Neural cell (in vitro differentiated cells): ENCODE measurements around the gene TMEM123. TPM values are rescaled to one million over a fixed set of nuclear protein-coding genes. Genes with fewer than 3 reads are reported as not detected.

Experiments
- H2AFZ ChIP-seq: fragments of 200-600, 300-800 bp; sonication (generic), shearing (Covaris generic); 2 replicates; pipeline ENCODE4 v1.6.0; 2014; ENCODE audit warnings: low read depth, mild to moderate bottlenecking, antibody characterized with exemption, low read length, moderate library complexity
- H3F3A ChIP-seq: fragments of 200-600 bp; shearing (Covaris generic); 2 replicates; pipeline ENCODE4 v1.6.1; 2016; ENCODE audit warnings: mild to moderate bottlenecking, moderate library complexity, mixed read lengths, antibody characterized with exemption, low read length; ENCODE audit not compliant: insufficient read depth, poor library complexity, severe bottlenecking
- H3K27ac ChIP-seq: fragments of 200-600, 300-800 bp; sonication (generic), shearing (Covaris generic); 2 replicates; pipeline ENCODE4 v1.5.1; 2014; ENCODE audit warnings: mild to moderate bottlenecking, low read length, moderate library complexity
- H3K27me3 ChIP-seq: fragments of 300-800, 200-600 bp; sonication (generic), shearing (Covaris generic); 2 replicates; pipeline ENCODE4 v1.6.0; 2014; ENCODE audit warnings: mild to moderate bottlenecking, low read depth, low read length, moderate library complexity; ENCODE audit not compliant: insufficient read depth
- H3K36me3 ChIP-seq: fragments of 300-800, 200-600 bp; sonication (generic), shearing (Covaris generic); 2 replicates; pipeline ENCODE4 v1.5.1; 2014; ENCODE audit warnings: mild to moderate bottlenecking, antibody characterized with exemption, low read length, moderate library complexity; ENCODE audit not compliant: insufficient read depth
- H3K4me2 ChIP-seq: fragments of 300-800, 200-600 bp; sonication (generic), shearing (Covaris generic); 2 replicates; pipeline ENCODE4 v1.6.0; 2014; ENCODE audit warnings: mild to moderate bottlenecking, low read length
- H3K4me3 ChIP-seq: fragments of 300-800, 200-600 bp; sonication (generic), shearing (Covaris generic); 2 replicates; pipeline ENCODE4 v1.5.1; 2014; ENCODE audit warnings: mild to moderate bottlenecking, low read length, moderate library complexity
- H3K79me2 ChIP-seq: fragments of 200-600 bp; shearing (Covaris generic); replicated peaks from 2 replicates; pipeline ENCODE4 v1.6.0; 2014; ENCODE audit warnings: mild to moderate bottlenecking, low read length, moderate library complexity; ENCODE audit not compliant: insufficient read depth
- H3K9ac ChIP-seq: fragments of 300-800, 200-600 bp; sonication (generic), shearing (Covaris generic); 2 replicates; pipeline ENCODE4 v1.6.1; 2016; ENCODE audit warnings: mild to moderate bottlenecking, low read length, mixed read lengths
- H3K9me2 ChIP-seq: fragments of 200-600 bp; shearing (Covaris generic); 2 replicates; pipeline ENCODE4 v1.6.1; 2016; ENCODE audit warnings: mild to moderate bottlenecking, low read length, mixed read lengths; ENCODE audit not compliant: insufficient read depth
- H3K9me3 ChIP-seq: fragments of 200-600, 300-800 bp; sonication (generic), shearing (Covaris generic); 2 replicates; pipeline ENCODE4 v1.6.1; 2016; ENCODE audit warnings: mild to moderate bottlenecking, mixed run types, low read length, moderate library complexity, mixed read lengths
- H4K20me1 ChIP-seq: fragments of 200-600 bp; shearing (Covaris generic); 2 replicates; pipeline ENCODE4 v1.6.1; 2016; ENCODE audit warnings: mild to moderate bottlenecking, mixed run types; ENCODE audit not compliant: insufficient read depth
- CTCF ChIP-seq: fragments of 450-650 bp; IDR thresholded peaks from 2 replicates; pipeline ENCODE4 v1.5.1; 2014; ENCODE audit warnings: antibody characterized with exemption, mild to moderate bottlenecking, moderate library complexity; ENCODE audit not compliant: poor library complexity, severe bottlenecking
- EP300 ChIP-seq: fragments of 450-650 bp; conservative IDR thresholded peaks from 2 replicates; pipeline ENCODE4 v1.6.1; 2014; ENCODE audit warnings: antibody characterized with exemption, mild to moderate bottlenecking, moderate library complexity; ENCODE audit not compliant: poor library complexity, severe bottlenecking
- EZH2 ChIP-seq: fragments of 200-600, 300-800 bp; shearing (Covaris generic), sonication (generic); IDR thresholded peaks from 2 replicates; pipeline ENCODE4 v1.6.1; 2014; ENCODE audit warnings: antibody characterized with exemption, low read length, borderline replicate concordance, mild to moderate bottlenecking; ENCODE audit not compliant: insufficient read depth, poor library complexity, severe bottlenecking
- MXI1 ChIP-seq: fragments of 450-650 bp; conservative IDR thresholded peaks from 2 replicates; pipeline ENCODE4 v1.6.1; 2014; ENCODE audit warnings: antibody characterized with exemption, mild to moderate bottlenecking; ENCODE audit not compliant: poor library complexity, severe bottlenecking
- POLR2AphosphoS5 ChIP-seq: IDR thresholded peaks from 2 replicates; pipeline ENCODE4 v1.6.1; 2012
- RAD21 ChIP-seq: fragments of 450-650 bp; conservative IDR thresholded peaks from 2 replicates; pipeline ENCODE4 v1.6.1; 2014; ENCODE audit warnings: antibody characterized with exemption, mild to moderate bottlenecking, moderate library complexity
- REST ChIP-seq: IDR thresholded peaks from 2 replicates; pipeline ENCODE4 v1.6.1; 2012; ENCODE audit warnings: borderline replicate concordance
- SMC3 ChIP-seq: fragments of 450-650 bp; conservative IDR thresholded peaks from 2 replicates; pipeline ENCODE4 v1.6.1; 2014; ENCODE audit warnings: antibody characterized with exemption, mild to moderate bottlenecking, moderate library complexity; ENCODE audit not compliant: poor library complexity
- TAF1 ChIP-seq: IDR thresholded peaks from 2 replicates; pipeline ENCODE4 v1.6.1; 2012; ENCODE audit warnings: low read depth
- polyA plus RNA-seq: library from polyadenylated mRNA; depleted of rRNA; stranded (reverse); fragments of >200 nt; gene quantifications from 2 replicates; pipeline ENCODE4 v1.2.3, GENCODE V29; 2014

TMEM123 gene
- polyA plus RNA-seq, 1 donor from 2014 or later: 7.7 TPM

- Histone ChIP-seq H3K4me2 (peak overlapping the region; percentile 53), H3K4me3 (peak overlapping the region; percentile 90), H3K27ac (no peak overlapping the region), H2AFZ (peak overlapping the region; percentile 52), H3K9ac (peak overlapping the region; percentile 64), H3K27me3 (peaks cover 8% of the 10 kb centered on the region), H4K20me1 (no peaks in the 10 kb centered on the region), H3K9me2 (no peaks in the 10 kb centered on the region), H3K79me2 (peaks cover 31% of the 10 kb centered on the region), H3K9me3 (no peaks in the 10 kb centered on the region), H3K36me3 (no peaks in the 10 kb centered on the region), H3F3A (no peaks in the 10 kb centered on the region)
- TF ChIP-seq SMC3 (no peak), CTCF (peak; percentile 14)
Measured at GRCh38 chr11:102451681-102452460, 694 bp downstream of the TMEM123 start.

- TF ChIP-seq EZH2 (no peak), MXI1 (no peak), RAD21 (no peak), CTCF (no peak), EP300 (no peak), SMC3 (no peak), TAF1 (no peak), REST (no peak), POLR2AphosphoS5 (no peak)
- no peak overlapping the region for H2AFZ ChIP-seq
Measured at GRCh38 chr11:102451041-102451680, 1.4 kb downstream of the TMEM123 start.

More at GRCh38 chr11:102451041-102451680, 1.4 kb downstream of the TMEM123 start:
- no peaks in the 10 kb centered on the region for H4K20me1 ChIP-seq
- H3K9me2 ChIP-seq: no peaks in the 10 kb centered on the region
- peaks cover 8% of the 10 kb centered on the region for H3K27me3 ChIP-seq
- no peaks in the 10 kb centered on the region for H3F3A ChIP-seq
- H3K36me3 ChIP-seq: no peaks in the 10 kb centered on the region
- peaks cover 31% of the 10 kb centered on the region for H3K79me2 ChIP-seq
- no peaks in the 10 kb centered on the region for H3K9me3 ChIP-seq
- H3K4me3 ChIP-seq: peak overlapping the region; percentile 90
- no peak overlapping the region for H3K27ac ChIP-seq
- no peak overlapping the region for H3K4me2 ChIP-seq
- no peak overlapping the region for H3K9ac ChIP-seq
